Stimulated activated CD4-positive, alpha-beta T cell treated with anti-CD3 and anti-CD28 coated beads, Interleukin-12 subunit alpha, Interleukin-12 subunit beta, amount 100 ng/mL, for 4 hours (primary cell): ENCODE measurements around the gene UQCC5.

Experiments
- DNase-seq: peaks from one replicate; pipeline ENCODE4 v3.0.0-alpha.2; 2020

The UQCC5 gene

GRCh38 chr3:52535411-52536111, 844 bp upstream of the UQCC5 start:
- DNase-seq, result no peak

GRCh38 chr3:52536112-52536368, 365 bp upstream of the UQCC5 start:
- no peak for DNase-seq

GRCh38 chr3:52537165-52537620, 788 bp downstream of the UQCC5 start:
- no peak for DNase-seq

- no peak for DNase-seq
Measured at GRCh38 chr3:52537726-52538421, 1.5 kb downstream of the UQCC5 start.

- DNase-seq, result no peak
Measured at GRCh38 chr3:52539010-52539653, 2.7 kb downstream of the UQCC5 start.

GRCh38 chr3:52541050-52541449, 4.6 kb downstream of the UQCC5 start:
- DNase-seq, result no peak

- DNase-seq, result no peak
Measured at GRCh38 chr3:52544937-52545336, 8.5 kb downstream of the UQCC5 start.

- no peak for DNase-seq
Measured at GRCh38 chr3:52546111-52546901, 9.9 kb downstream of the UQCC5 start.

GRCh38 chr3:52547143-52547542, 10.7 kb downstream of the UQCC5 start:
- no peak for DNase-seq

GRCh38 chr3:52551118-52551517, 14.7 kb downstream of the UQCC5 start:
- no peak for DNase-seq

GRCh38 chr3:52552089-52552488, 15.7 kb downstream of the UQCC5 start:
- no peak for DNase-seq

GRCh38 chr3:52554026-52554755, 17.8 kb downstream of the UQCC5 start:
- no peak for DNase-seq

GRCh38 chr3:52555056-52555455, 18.7 kb downstream of the UQCC5 start:
- DNase-seq, result no peak

- DNase-seq, result no peak
Measured at GRCh38 chr3:52557011-52557960, 20.9 kb downstream of the UQCC5 start.

- DNase-seq, result no peak
Measured at GRCh38 chr3:52558436-52558835, 22.0 kb downstream of the UQCC5 start.

- no peak for DNase-seq
Measured at GRCh38 chr3:52561028-52561747, 24.8 kb downstream of the UQCC5 start.

GRCh38 chr3:52563984-52564383, 27.6 kb downstream of the UQCC5 start:
- no peak for DNase-seq

- DNase-seq, result no peak
Measured at GRCh38 chr3:52568069-52568468, 31.7 kb downstream of the UQCC5 start.

- no peak for DNase-seq
Measured at GRCh38 chr3:52570076-52570475, 33.7 kb downstream of the UQCC5 start.

- DNase-seq, result no peak
Measured at GRCh38 chr3:52572221-52572620, 35.8 kb downstream of the UQCC5 start.
